K562 (cell line): ENCODE data around the gene HIVEP3. TPM values are rescaled to one million over a fixed set of nuclear protein-coding genes. Genes with fewer than 3 reads are reported as not detected.

Experiments
- ATAC-seq: fragments of 200-7000 bp; cut with Tn5 transposase; 3 replicates; pipeline ENCODE4 v1.9.1; 2020; ENCODE audit warnings: moderate library complexity
- BruUV-seq: library from RNA; stranded (reverse); fragments of 400-500 nt; replicated peaks from 2 replicates; lab custom pipeline; 2021; lab: Mats Ljungman, UMichigan
- CTCF ChIA-PET: fragments of 300-600 bp; formaldehyde crosslinking; extraction: SDS; loops from one replicate; lab custom pipeline; 2021; ENCODE audit warnings: low intra/inter-chr PET ratio; lab: Yijun Ruan, JAX
- POLR2A ChIA-PET: fragments of 300-600, 350-650 bp; sonication (Branson Sonifier 250); formaldehyde crosslinking; extraction: SDS; loops from one replicate; lab custom pipeline; 2021; ENCODE audit warnings: antibody characterized with exemption, inconsistent platforms; lab: Yijun Ruan, JAX
- DNase-seq, 4 experiments: peaks; one replicate each; pipeline versions ENCODE4 v3.0.0 to v3.0.0-alpha.2; 2011 to 2018; ENCODE audit warnings: low spot score in 3 of 4, mixed read lengths in 3 of 4; ENCODE audit errors: extremely low read depth in 1 of 4
- FAIRE-seq: peaks from 2 replicates; lab custom pipeline; 2011; peaks lifted over from hg19 to GRCh38; lab: Jason Lieb, UNC
- H2AFZ ChIP-seq: 2 replicates; pipeline ENCODE4 v1.6.0; 2011; ENCODE audit warnings: low read depth, low read length, control low read depth, inconsistent platforms
- H3K27ac ChIP-seq: fragments of 200-600 bp; 3 replicates; pipeline ENCODE4 v1.8.0; 2011; ENCODE audit warnings: low read depth, mild to moderate bottlenecking, control low read depth, inconsistent platforms, low read length, moderate library complexity, mixed read lengths; ENCODE audit errors: extremely low read depth
- H3K27me3 ChIP-seq, 2 experiments: fragments of 300-600 bp in 1 of 2; 2 replicates in 1 of 2; 3 replicates in 1 of 2; pipeline versions ENCODE4 v1.6.0 to v1.8.0; 2011; ENCODE audit warnings: inconsistent platforms in 2 of 2, low read length in 2 of 2, mild to moderate bottlenecking in 1 of 2, mixed read lengths in 1 of 2, moderate library complexity in 1 of 2; ENCODE audit not compliant: control insufficient read depth in 2 of 2, insufficient read depth in 2 of 2
- H3K36me3 ChIP-seq: fragments of 300-600 bp; 3 replicates; pipeline ENCODE4 v1.8.0; 2011; ENCODE audit warnings: mild to moderate bottlenecking, low read length, inconsistent platforms; ENCODE audit not compliant: control insufficient read depth, insufficient read depth
- H3K4me1 ChIP-seq, 2 experiments: fragments of 200-600 bp in 1 of 2; replicated peaks in 1 of 2; 2 replicates in 1 of 2; 3 replicates in 1 of 2; pipeline versions ENCODE4 v1.5.1 to v1.8.0; 2011; ENCODE audit warnings: inconsistent platforms in 2 of 2, low read length in 2 of 2, mild to moderate bottlenecking in 1 of 2, mixed read lengths in 1 of 2, moderate library complexity in 1 of 2; ENCODE audit not compliant: control insufficient read depth in 2 of 2, insufficient read depth in 2 of 2
- H3K4me2 ChIP-seq: 2 replicates; pipeline ENCODE4 v1.6.1; 2011; ENCODE audit warnings: low read length, control low read depth, inconsistent platforms, mixed read lengths; ENCODE audit not compliant: insufficient read depth
- H3K4me3 ChIP-seq: fragments of 200-600 bp; sonication (generic), shearing (Covaris generic); 2 replicates; pipeline ENCODE4 v1.5.1; 2016; ENCODE audit warnings: control low read depth, inconsistent platforms
- H3K79me2 ChIP-seq: fragments of 200-600 bp; 3 replicates; pipeline ENCODE4 v1.8.0; 2011; ENCODE audit warnings: low read length, inconsistent platforms; ENCODE audit not compliant: control insufficient read depth, insufficient read depth
- H3K9ac ChIP-seq, 2 experiments: 2 replicates each; pipeline versions ENCODE4 v1.6.0 to v1.6.1; 2011; ENCODE audit warnings: low read depth in 2 of 2, low read length in 2 of 2, control low read depth in 1 of 2, inconsistent platforms in 1 of 2, mild to moderate bottlenecking in 1 of 2, mixed read lengths in 1 of 2; ENCODE audit not compliant: insufficient read depth in 1 of 2
- H3K9me1 ChIP-seq: one replicate; pipeline ENCODE4 v1.6.0; 2011; ENCODE audit warnings: inconsistent platforms, mild to moderate bottlenecking, low read length, moderate library complexity; ENCODE audit not compliant: control insufficient read depth, insufficient read depth
- H3K9me3 ChIP-seq: replicated peaks from 2 replicates; pipeline ENCODE4 v1.5.1; 2011; ENCODE audit warnings: low read depth, low read length, inconsistent platforms; ENCODE audit not compliant: control insufficient read depth, insufficient read depth
- H4K20me1 ChIP-seq: replicated peaks from 2 replicates; pipeline ENCODE4 v1.6.1; 2011; ENCODE audit warnings: low read length, inconsistent platforms, mixed read lengths; ENCODE audit not compliant: control insufficient read depth, insufficient read depth
- HNRNPK ChIP-seq: fragments of 200-400 bp; formaldehyde crosslinking; IDR thresholded peaks from one replicate; pipeline ENCODE4 v1.6.1; 2018; ENCODE audit warnings: mild to moderate bottlenecking, low read depth, low read length; ENCODE audit not compliant: poor library complexity, severe bottlenecking
- HSF4 ChIP-seq: fragments of 250-450 bp; sonication (Bioruptor Pico); IDR thresholded peaks from 2 replicates; pipeline ENCODE4 v2.1.2; 2022; ENCODE audit warnings: mild to moderate bottlenecking, moderate library complexity, borderline replicate concordance
- IFI16 ChIP-seq: fragments of 250-450 bp; sonication (Bioruptor Pico); IDR thresholded peaks from 2 replicates; pipeline ENCODE4 v2.1.2; 2022; ENCODE audit warnings: mild to moderate bottlenecking, inconsistent platforms
- NELFE ChIP-seq: IDR thresholded peaks from 2 replicates; pipeline ENCODE4 v1.6.1; 2011; ENCODE audit warnings: mild to moderate bottlenecking; ENCODE audit not compliant: insufficient read depth, insufficient read length
- NONO ChIP-seq, 2 experiments: fragments of 200-400 bp in 1 of 2; fragments of 450-650 bp in 1 of 2; formaldehyde crosslinking in 1 of 2; IDR thresholded peaks; 2 replicates each; pipeline ENCODE4 v1.6.1; 2017; ENCODE audit warnings: low read depth in 2 of 2, mild to moderate bottlenecking in 2 of 2, moderate library complexity in 2 of 2, low read length in 1 of 2
- POLR3A ChIP-seq: IDR thresholded peaks from 2 replicates; pipeline ENCODE4 v1.6.1; 2011; ENCODE audit warnings: borderline replicate concordance, mild to moderate bottlenecking, moderate library complexity; ENCODE audit not compliant: insufficient read length, insufficient read depth; ENCODE audit errors: extremely low read depth
- TRIM24 ChIP-seq, 2 experiments: fragments of 450-650 bp; IDR thresholded peaks; 2 replicates each; pipeline ENCODE4 v1.6.1; 2016
- ZFP1 ChIP-seq: fragments of 450-650 bp; formaldehyde crosslinking; IDR thresholded peaks from 2 replicates; pipeline ENCODE4 v1.4.0; 2020; ENCODE audit warnings: mild to moderate bottlenecking, mixed read lengths
- ZNF3 ChIP-seq: fragments of 250-450 bp; sonication (Bioruptor Pico); IDR thresholded peaks from 2 replicates; pipeline ENCODE4 v1.5.0; 2021; ENCODE audit warnings: mild to moderate bottlenecking, moderate library complexity
- ZNF695 ChIP-seq: fragments of 450-650 bp; formaldehyde crosslinking; IDR thresholded peaks from 2 replicates; pipeline ENCODE4 v1.4.0; 2020; ENCODE audit warnings: mild to moderate bottlenecking, moderate library complexity
- ZNF696 ChIP-seq: fragments of 250-450 bp; sonication (Bioruptor Pico); conservative IDR thresholded peaks from 2 replicates; pipeline ENCODE4 v1.4.0; 2020; ENCODE audit warnings: mild to moderate bottlenecking, moderate library complexity
- WGBS: fragments of 100-300 bp; shearing (Covaris generic); methylation state at CpG from one replicate; pipeline ENCODE4 v1.1.6; 2016; ENCODE audit warnings: low coverage, mixed read lengths; ENCODE audit not compliant: insufficient coverage; ENCODE audit errors: missing lambda C conversion rate; 5-methylcytosine and 5-hydroxymethylcytosine counted together
- in situ Hi-C: fragments of 300-500 bp; cut with MboI; formaldehyde crosslinking; loops from 4 replicates; pipeline ENCODE4 v1.15.0; 2018; ENCODE audit warnings: inconsistent platforms, mixed read lengths
- intact Hi-C: fragments of 100-400 bp; cut with micrococcal nuclease; formaldehyde crosslinking; loops from 2 replicates; pipeline ENCODE4 v1.14.2; 2022
- polyA plus RNA-seq, 8 experiments: library from polyadenylated mRNA; depleted of rRNA in 4 of 8; stranded (reverse) in 5 of 8; unstranded in 3 of 8; fragments of >200 nt; fragmentation: Nextera tagmentation in 2 of 8; fragmentation: Illumina TruSeq in 1 of 8; extraction: Ambion mirVana in 2 of 8; extraction: Trizol in 1 of 8; gene quantifications; 2 replicates each; pipeline versions ENCODE4 v1.2.1 to v1.2.3, GENCODE V29; 2011 to 2014; ENCODE audit warnings: inconsistent platforms in 1 of 8, missing spikeins in 1 of 8
- total RNA-seq, 7 experiments: library from RNA; depleted of rRNA in 6 of 7; stranded (reverse); fragments of >200 nt in 6 of 7; fragmentation: Illumina TruSeq in 2 of 7; extraction: Trizol in 2 of 7; gene quantifications; 2 replicates each; pipeline versions ENCODE4 v1.2.1 to v1.2.3, GENCODE V29; 2011 to 2021; ENCODE audit warnings: low replicate concordance in 1 of 7
- TF ChIP-seq, protein P1 (sequence below): fragments of 250-450 bp; sonication (Bioruptor Pico); IDR thresholded peaks from 2 replicates; pipeline ENCODE4 v1.8.0; 2021; ENCODE audit warnings: mild to moderate bottlenecking, moderate library complexity
- TF ChIP-seq, protein P2 (sequence below): sonication (generic); formaldehyde crosslinking; IDR thresholded peaks from 2 replicates; pipeline ENCODE4 v1.8.0; 2022; ENCODE audit warnings: mild to moderate bottlenecking, missing genetic modification reagents, borderline replicate concordance
- TF ChIP-seq, protein P3 (sequence below): sonication (generic); formaldehyde crosslinking; IDR thresholded peaks from 2 replicates; pipeline ENCODE4 v1.9.0; 2022; ENCODE audit warnings: mild to moderate bottlenecking, missing genetic modification reagents

Gene HIVEP3
- total and polyA plus RNA-seq, 9 of the 15 experiments (the other 6 are each of a cell fraction or from before 2014, with no cell fraction given) = 0.09 to 0.58 (median 0.34) TPM; not detected in 1

DNA sequence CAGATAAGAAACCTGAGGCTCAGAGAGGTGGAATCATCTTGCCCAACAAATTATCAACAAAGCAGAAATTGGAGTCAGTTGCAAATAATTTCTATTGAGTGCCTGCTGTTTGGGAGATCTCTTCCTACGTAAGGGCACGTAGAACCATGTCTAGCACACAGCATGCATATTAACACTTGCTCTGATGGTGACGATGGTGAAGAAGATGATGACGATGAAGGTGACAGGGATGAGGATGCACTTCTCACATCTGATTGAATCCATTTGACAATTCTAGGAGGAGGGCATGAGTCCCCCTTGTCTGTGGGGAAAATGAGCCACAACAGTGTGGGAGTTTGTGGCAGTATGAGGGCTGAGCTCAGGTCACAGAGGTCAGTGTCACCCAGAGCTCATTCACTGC lies 183.6 kb downstream of the HIVEP3 start:
- no peak for DNase-seq
- H3K9me1 ChIP-seq = peaks cover 3% of the 10 kb centered on the region
- no peak overlapping the region for H3K27ac ChIP-seq
- H3K36me3 ChIP-seq = no peaks in the 10 kb centered on the region
- no peak overlapping the region for H3K4me3 ChIP-seq
- H3K9me3 ChIP-seq = no peaks in the 10 kb centered on the region
- ChIA-PET POLR2A (interaction anchor here (1.2 kb wide), 1 partner anchor 14 kb away, joined by 3 read pairs; no protein-coding TSS in a partner anchor), CTCF (no interaction called here)
- in situ Hi-C loops (no loop called here), intact Hi-C loops (no loop called here)
- H3K4me1 ChIP-seq = peaks cover 0 to 4% of the 10 kb centered on the region in 2 experiments; a peak in 2 of 5 replicates
- 3% methylated on average over 4 of the region's 4 CpGs for WGBS
- TF ChIP-seq ZFP1 (CRISPR knock-in tag) (no peak), NELFE (no peak), TRIM24 (IDR thresholded peaks at IDR 0.05) (no peak), IFI16 (no peak), ZNF3 (no peak), ZNF695 (CRISPR knock-in tag) (no peak), HSF4 (no peak), POLR3A (no peak), NONO (IDR thresholded peaks at IDR 0.05; ENCODE audit: low read depth in 2 of 2, low read length in 1 of 2) (no peak), HNRNPK (no peak), ZNF696 (no peak)
- TF ChIP-seq, protein P1, sequence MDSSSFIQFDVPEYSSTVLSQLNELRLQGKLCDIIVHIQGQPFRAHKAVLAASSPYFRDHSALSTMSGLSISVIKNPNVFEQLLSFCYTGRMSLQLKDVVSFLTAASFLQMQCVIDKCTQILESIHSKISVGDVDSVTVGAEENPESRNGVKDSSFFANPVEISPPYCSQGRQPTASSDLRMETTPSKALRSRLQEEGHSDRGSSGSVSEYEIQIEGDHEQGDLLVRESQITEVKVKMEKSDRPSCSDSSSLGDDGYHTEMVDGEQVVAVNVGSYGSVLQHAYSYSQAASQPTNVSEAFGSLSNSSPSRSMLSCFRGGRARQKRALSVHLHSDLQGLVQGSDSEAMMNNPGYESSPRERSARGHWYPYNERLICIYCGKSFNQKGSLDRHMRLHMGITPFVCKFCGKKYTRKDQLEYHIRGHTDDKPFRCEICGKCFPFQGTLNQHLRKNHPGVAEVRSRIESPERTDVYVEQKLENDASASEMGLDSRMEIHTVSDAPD (CRISPR knock-in tag) = no peak
- TF ChIP-seq, protein P2, sequence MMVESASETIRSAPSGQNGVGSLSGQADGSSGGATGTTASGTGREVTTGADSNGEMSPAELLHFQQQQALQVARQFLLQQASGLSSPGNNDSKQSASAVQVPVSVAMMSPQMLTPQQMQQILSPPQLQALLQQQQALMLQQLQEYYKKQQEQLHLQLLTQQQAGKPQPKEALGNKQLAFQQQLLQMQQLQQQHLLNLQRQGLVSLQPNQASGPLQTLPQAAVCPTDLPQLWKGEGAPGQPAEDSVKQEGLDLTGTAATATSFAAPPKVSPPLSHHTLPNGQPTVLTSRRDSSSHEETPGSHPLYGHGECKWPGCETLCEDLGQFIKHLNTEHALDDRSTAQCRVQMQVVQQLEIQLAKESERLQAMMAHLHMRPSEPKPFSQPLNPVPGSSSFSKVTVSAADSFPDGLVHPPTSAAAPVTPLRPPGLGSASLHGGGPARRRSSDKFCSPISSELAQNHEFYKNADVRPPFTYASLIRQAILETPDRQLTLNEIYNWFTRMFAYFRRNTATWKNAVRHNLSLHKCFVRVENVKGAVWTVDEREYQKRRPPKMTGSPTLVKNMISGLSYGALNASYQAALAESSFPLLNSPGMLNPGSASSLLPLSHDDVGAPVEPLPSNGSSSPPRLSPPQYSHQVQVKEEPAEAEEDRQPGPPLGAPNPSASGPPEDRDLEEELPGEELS (CRISPR knock-in tag) = no peak
- TF ChIP-seq, protein P3, sequence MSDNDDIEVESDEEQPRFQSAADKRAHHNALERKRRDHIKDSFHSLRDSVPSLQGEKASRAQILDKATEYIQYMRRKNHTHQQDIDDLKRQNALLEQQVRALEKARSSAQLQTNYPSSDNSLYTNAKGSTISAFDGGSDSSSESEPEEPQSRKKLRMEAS (CRISPR knock-in tag) = no peak
- H3K4me2 ChIP-seq = no peak overlapping the region
- no peaks in the 10 kb centered on the region for H4K20me1 ChIP-seq
- no peak for FAIRE-seq
- no TSS peak for BruUV-seq
- no peaks in the 10 kb centered on the region for H3K79me2 ChIP-seq
- no peak overlapping the region for H2AFZ ChIP-seq
- no peak overlapping the region for H3K9ac ChIP-seq
- ATAC-seq = no peak
- H3K27me3 ChIP-seq = peaks cover 0 to 53% of the 10 kb centered on the region in 2 experiments; a peak in 3 of 5 replicates
